HG02981 (cell line): Measurements from ENCODE around the gene ALB.

Source experiments
- ATAC-seq: cut with Tn5 transposase; IDR thresholded peaks from one replicate; pipeline ENCODE4 v1.9.1; 2021; ENCODE audit warnings: mild to moderate bottlenecking, moderate library complexity; ENCODE audit not compliant: unreplicated experiment

ALB gene

GRCh38 chr4:73448448-73449203 is 44.5 kb downstream of the ALB start:
- ATAC-seq = no peak

GRCh38 chr4:73450398-73451004 is 46.4 kb downstream of the ALB start:
- no peak for ATAC-seq

GRCh38 chr4:73451404-73451803 is 47.3 kb downstream of the ALB start:
- ATAC-seq = no peak

GRCh38 chr4:73451981-73452747 is 48.1 kb downstream of the ALB start:
- no peak for ATAC-seq

- ATAC-seq = no peak
Observed at GRCh38 chr4:73452953-73453700, 49.0 kb downstream of the ALB start.

GRCh38 chr4:73453701-73454005 is 49.6 kb downstream of the ALB start:
- ATAC-seq = no peak

GRCh38 chr4:73454920-73455319 is 50.8 kb downstream of the ALB start:
- no peak for ATAC-seq

GRCh38 chr4:73456177-73457022 is 52.3 kb downstream of the ALB start:
- ATAC-seq = no peak

GRCh38 chr4:73458184-73459047 is 54.3 kb downstream of the ALB start:
- no peak for ATAC-seq

GRCh38 chr4:73459048-73459421 is 54.9 kb downstream of the ALB start:
- no peak for ATAC-seq

- ATAC-seq = no peak
Observed at GRCh38 chr4:73460913-73461522, 56.9 kb downstream of the ALB start.

GRCh38 chr4:73468170-73468569 is 64.1 kb downstream of the ALB start:
- ATAC-seq = no peak

- ATAC-seq = no peak
Observed at GRCh38 chr4:73470728-73471127, 66.6 kb downstream of the ALB start.
